Tibial artery (tissue), 4 donors: ENCODE measurements around the gene SLC5A5.

Experiments used
- DNase-seq, 2 donors: peaks; one replicate each; pipeline ENCODE4 v3.0.0-alpha.2; 2019
- H3K27ac ChIP-seq, 2 donors: fragments of 200-600 bp; sonication (generic) in 1 of 2; 1 replicate in 1 of 2; 2 replicates in 1 of 2; pipeline ENCODE4 v1.5.1; 2018 to 2019; ENCODE audit warnings: mild to moderate bottlenecking in 1 of 2
- H3K27me3 ChIP-seq, 2 donors: fragments of 200-600 bp; sonication (generic) in 1 of 2; one replicate each; pipeline versions ENCODE4 v1.5.1 to v1.6.0; 2016 to 2019
- H3K36me3 ChIP-seq, 3 donors: fragments of 200-600 bp; sonication (generic) in 2 of 3; one replicate each; pipeline ENCODE4 v1.5.1; 2016 to 2019; ENCODE audit warnings: mild to moderate bottlenecking in 2 of 3
- H3K4me1 ChIP-seq, 4 donors: fragments of 200-600 bp; sonication (generic) in 2 of 4; 1 replicate in 3 of 4; 2 replicates in 1 of 4; pipeline ENCODE4 v1.5.1; 2016 to 2019
- H3K4me3 ChIP-seq, 2 donors: fragments of 200-600 bp; sonication (generic) in 1 of 2; 1 replicate in 1 of 2; 2 replicates in 1 of 2; pipeline ENCODE4 v1.5.1; 2018 to 2019; ENCODE audit warnings: mild to moderate bottlenecking in 2 of 2
- H3K9me3 ChIP-seq, 3 donors: fragments of 200-600 bp; sonication (generic) in 1 of 3; one replicate each; pipeline ENCODE4 v1.5.1; 2016 to 2019
- CTCF ChIP-seq, 2 experiments: fragments of 200-600 bp in 1 of 2; fragments of 450-650 bp in 1 of 2; IDR thresholded peaks; one replicate each; pipeline ENCODE4 v1.5.1; 2017 to 2019; ENCODE audit warnings: antibody characterized with exemption in 2 of 2, mild to moderate bottlenecking in 1 of 2, moderate library complexity in 1 of 2
- intact Hi-C: fragments of 100-400 bp; cut with DNase I; formaldehyde crosslinking; loops from one replicate; pipeline ENCODE4 v1.15.0; 2023; ENCODE audit warnings: low total_unique reads

The SLC5A5 gene

GRCh38 chr19:17869114-17869608 lies 2.6 kb upstream of the SLC5A5 start:
- Histone ChIP-seq H3K27me3 (peaks cover 5 to 51% of the 10 kb centered on the region in 2 donors), H3K4me3 (no peak overlapping the region), H3K4me1 (peaks cover 0 to 21% (median 14%) of the 10 kb centered on the region in 4 donors), H3K9me3 (no peaks in the 10 kb centered on the region), H3K27ac (no peak overlapping the region), H3K36me3 (peaks cover 5 to 22% (median 18%) of the 10 kb centered on the region in 3 donors)
- no peak for TF ChIP-seq CTCF (IDR thresholded peaks at IDR 0.05)
- intact Hi-C loops, result no loop called here
- no peak for DNase-seq

- Histone ChIP-seq H3K4me3 (no peak overlapping the region), H3K36me3 (peaks cover 0 to under 1% (median 0%) of the 10 kb centered on the region in 3 donors), H3K27ac (no peak overlapping the region), H3K9me3 (no peaks in the 10 kb centered on the region), H3K4me1 (peaks cover 0 to 21% (median 14%) of the 10 kb centered on the region in 4 donors), H3K27me3 (peaks cover 5 to 71% of the 10 kb centered on the region in 2 donors)
- DNase-seq, result no peak
- no peak for TF ChIP-seq CTCF (IDR thresholded peaks at IDR 0.05)
- intact Hi-C loops, result no loop called here
Measured at GRCh38 chr19:17871032-17871877, 490 bp upstream of the SLC5A5 start.

GRCh38 chr19:17872251-17873001 lies 681 bp downstream of the SLC5A5 start:
- Histone ChIP-seq H3K4me3 (no peak overlapping the region), H3K27ac (no peak overlapping the region), H3K27me3 (peaks cover 5 to 71% of the 10 kb centered on the region in 2 donors)

GRCh38 chr19:17873786-17874757 lies 2.3 kb downstream of the SLC5A5 start:
- Histone ChIP-seq H3K27ac (no peak overlapping the region), H3K36me3 (no peaks in the 10 kb centered on the region), H3K4me3 (no peak overlapping the region), H3K9me3 (no peaks in the 10 kb centered on the region), H3K27me3 (peaks cover 5 to 76% of the 10 kb centered on the region in 2 donors), H3K4me1 (peaks cover 0 to 21% (median 14%) of the 10 kb centered on the region in 4 donors)
- intact Hi-C loops, result no loop called here
- TF ChIP-seq CTCF (IDR thresholded peaks at IDR 0.05), result no peak
- no peak for DNase-seq

More at GRCh38 chr19:17872251-17873001, 681 bp downstream of the SLC5A5 start:
- intact Hi-C loops, result no loop called here
- Histone ChIP-seq H3K4me1 (peaks cover 0 to 21% (median 14%) of the 10 kb centered on the region in 4 donors), H3K36me3 (no peaks in the 10 kb centered on the region), H3K9me3 (no peaks in the 10 kb centered on the region)
- TF ChIP-seq CTCF (IDR thresholded peaks at IDR 0.05), result no peak
- DNase-seq, result no peak

GRCh38 chr19:17874758-17875135 lies 3.0 kb downstream of the SLC5A5 start:
- Histone ChIP-seq H3K9me3 (no peaks in the 10 kb centered on the region), H3K36me3 (no peaks in the 10 kb centered on the region), H3K27me3 (peaks cover 5 to 69% of the 10 kb centered on the region in 2 donors), H3K27ac (no peak overlapping the region), H3K4me1 (peaks cover 0 to 21% (median 14%) of the 10 kb centered on the region in 4 donors), H3K4me3 (no peak overlapping the region)
- no peak for DNase-seq
- intact Hi-C loops, result no loop called here
- TF ChIP-seq CTCF (IDR thresholded peaks at IDR 0.05), result no peak
